HG03135 (cell line): ENCODE results near the gene INSYN1.
"Not testable (repeated sequence)": the region's sequence is repeated elsewhere in the genome, so short reads cannot be mapped to it uniquely, and the experiment has no call there.

ENCODE experiments used
- ATAC-seq: cut with Tn5 transposase; IDR thresholded peaks from one replicate; pipeline ENCODE4 v1.9.1; 2021; ENCODE audit warnings: mild to moderate bottlenecking, moderate library complexity; ENCODE audit not compliant: unreplicated experiment

Gene INSYN1

GRCh38 chr15:73753250-73754130 lies at the start of gene INSYN1:
Gene INSYN1 (minus strand): TSS chr15:73753351. CDS start chr15:73751130, 2,221 bp downstream.
- ATAC-seq, result no peak

GRCh38 chr15:73802431-73803041 lies 49.4 kb upstream of the INSYN1 start:
- no peak for ATAC-seq

- ATAC-seq, result no peak
Observed at GRCh38 chr15:73800662-73801345, 47.7 kb upstream of the INSYN1 start.

GRCh38 chr15:73799466-73799865 lies 46.3 kb upstream of the INSYN1 start:
- no peak for ATAC-seq

- ATAC-seq, result no peak
Observed at GRCh38 chr15:73797366-73798158, 44.4 kb upstream of the INSYN1 start.

GRCh38 chr15:73796331-73796831 lies 43.2 kb upstream of the INSYN1 start:
- ATAC-seq, result no peak

GRCh38 chr15:73794443-73795133 lies 41.4 kb upstream of the INSYN1 start:
- ATAC-seq, result no peak

GRCh38 chr15:73792899-73793541 lies 39.9 kb upstream of the INSYN1 start:
- not testable (repeated sequence) for ATAC-seq

- no peak for ATAC-seq
Observed at GRCh38 chr15:73792415-73792814, 39.3 kb upstream of the INSYN1 start.

- no peak for ATAC-seq
Observed at GRCh38 chr15:73789521-73790240, 36.5 kb upstream of the INSYN1 start.

- no peak for ATAC-seq
Observed at GRCh38 chr15:73787621-73788020, 34.5 kb upstream of the INSYN1 start.

- no peak for ATAC-seq
Observed at GRCh38 chr15:73786538-73786937, 33.4 kb upstream of the INSYN1 start.

- not testable (repeated sequence) for ATAC-seq
Observed at GRCh38 chr15:73785256-73786014, 32.3 kb upstream of the INSYN1 start.

GRCh38 chr15:73784291-73784690 lies 31.1 kb upstream of the INSYN1 start:
- no peak for ATAC-seq

- ATAC-seq, result no peak
Observed at GRCh38 chr15:73782344-73782959, 29.3 kb upstream of the INSYN1 start.

GRCh38 chr15:73781038-73781925 lies 28.1 kb upstream of the INSYN1 start:
- ATAC-seq, result no peak

GRCh38 chr15:73779974-73780373 lies 26.8 kb upstream of the INSYN1 start:
- ATAC-seq, result no peak
